Daoy (cell line): ENCODE measurements around the gene TBC1D3E. TPM values are rescaled to one million over a fixed set of nuclear protein-coding genes. Genes with fewer than 3 reads are reported as not detected.
"Not testable (repeated sequence)": the region's sequence is repeated elsewhere in the genome, so short reads cannot be mapped to it uniquely, and the experiment has no call there.

Experiments used
- DNase-seq: peaks from one replicate; pipeline ENCODE4 v3.0.0-alpha.2; 2015; ENCODE audit warnings: low read depth
- total RNA-seq: library from RNA; depleted of rRNA; stranded (reverse); fragments of >200 nt; shearing (Covaris generic); gene quantifications from 2 replicates; pipeline ENCODE4 v1.2.3, GENCODE V29; 2014; rRNA removed

Gene TBC1D3E
- not detected in 2 replicates for total RNA-seq

DNA sequence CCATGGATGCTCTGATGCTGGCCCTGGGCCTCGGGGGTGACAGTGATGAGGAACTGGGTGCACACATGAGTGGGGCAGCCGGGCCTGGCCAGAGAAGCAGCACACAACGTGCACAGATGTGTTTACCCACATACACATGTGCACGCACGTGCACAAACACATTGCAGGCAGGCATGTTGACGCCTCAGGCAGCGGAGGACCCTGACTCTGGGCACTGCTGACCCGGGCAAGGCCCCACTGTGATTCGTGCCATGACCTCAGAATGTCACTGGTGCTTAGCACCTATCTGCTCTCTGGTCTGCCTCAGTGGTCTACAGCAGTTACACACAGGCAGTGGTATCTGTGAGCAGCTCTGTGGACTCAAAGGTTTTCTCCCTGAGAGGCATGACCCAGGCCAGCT lies at the start of gene TBC1D3E:
Gene TBC1D3E (plus strand): TSS at position 301 of the 400 bp plus-strand sequence. CDS start 1,545 bp downstream, outside the sequence.
- not testable (repeated sequence) for DNase-seq

DNA sequence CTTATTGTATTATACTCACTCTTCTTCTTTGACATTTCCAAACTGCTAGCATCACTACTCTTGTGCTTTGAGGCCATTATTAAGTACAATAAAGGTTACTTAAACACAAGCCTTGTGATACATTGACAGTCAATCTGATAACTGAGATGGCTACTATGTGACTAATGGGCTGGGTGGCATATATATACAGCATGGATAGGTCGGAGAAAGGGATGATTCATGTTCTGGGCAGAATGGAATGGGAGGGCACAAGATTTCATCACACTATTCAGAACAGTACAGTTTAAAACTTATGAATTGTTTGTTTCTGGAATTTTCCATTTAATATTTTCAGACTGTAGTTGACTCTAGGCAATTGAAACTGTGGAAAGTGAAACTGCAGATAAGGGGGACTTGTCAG lies 40.4 kb upstream of the TBC1D3E start:
- DNase-seq, result not testable (repeated sequence)

DNA sequence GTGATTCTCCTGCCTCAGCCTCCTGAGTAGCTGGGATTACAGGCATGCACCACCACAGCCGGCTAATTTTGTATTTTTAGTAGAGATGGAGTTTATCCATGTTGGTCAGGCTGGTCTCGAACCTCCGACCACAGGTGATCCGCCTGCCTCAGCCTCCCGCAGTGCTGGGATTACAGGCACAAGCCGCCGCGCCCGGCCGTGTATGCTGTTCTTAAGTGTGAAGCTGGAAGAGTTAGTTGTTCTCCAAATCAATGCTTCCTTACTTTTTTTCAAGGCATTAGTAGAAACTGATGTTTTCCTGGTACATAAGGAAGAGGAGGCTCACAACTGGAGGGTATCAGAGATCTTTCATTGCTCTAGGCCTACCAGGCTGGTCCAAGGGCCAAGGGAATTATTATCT lies 39.6 kb upstream of the TBC1D3E start:
- DNase-seq, result not testable (repeated sequence)

DNA sequence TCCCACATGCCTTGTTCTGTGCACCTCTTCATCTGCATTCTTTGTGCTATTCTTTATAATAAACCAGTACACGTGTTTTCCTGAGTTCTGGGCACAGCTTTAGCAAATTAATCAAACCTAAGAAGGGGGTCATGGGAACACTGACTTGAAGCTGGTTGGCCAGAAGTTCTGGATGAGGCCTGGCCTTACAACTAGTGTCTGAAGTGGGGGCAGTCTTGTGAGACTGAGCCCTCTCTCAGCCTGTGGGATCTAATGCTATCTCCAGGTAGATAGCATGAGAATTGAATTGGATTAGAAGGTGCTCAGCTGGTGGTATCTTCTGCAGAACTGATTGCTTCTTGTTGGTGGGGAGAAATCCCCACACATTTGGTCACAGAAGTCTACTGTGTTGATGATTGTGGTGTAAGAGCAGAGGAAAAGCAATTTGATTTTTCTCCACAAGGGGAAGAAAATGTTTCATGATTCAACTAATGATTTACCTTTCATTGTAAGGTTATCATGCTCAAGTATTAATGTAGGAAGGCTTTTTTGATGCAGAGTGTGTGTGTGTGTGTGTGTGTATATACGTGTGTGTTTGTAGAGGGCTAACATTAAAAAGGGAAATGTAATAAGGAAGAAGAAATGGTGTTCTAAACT lies 33.6 kb upstream of the TBC1D3E start:
- not testable (repeated sequence) for DNase-seq

DNA sequence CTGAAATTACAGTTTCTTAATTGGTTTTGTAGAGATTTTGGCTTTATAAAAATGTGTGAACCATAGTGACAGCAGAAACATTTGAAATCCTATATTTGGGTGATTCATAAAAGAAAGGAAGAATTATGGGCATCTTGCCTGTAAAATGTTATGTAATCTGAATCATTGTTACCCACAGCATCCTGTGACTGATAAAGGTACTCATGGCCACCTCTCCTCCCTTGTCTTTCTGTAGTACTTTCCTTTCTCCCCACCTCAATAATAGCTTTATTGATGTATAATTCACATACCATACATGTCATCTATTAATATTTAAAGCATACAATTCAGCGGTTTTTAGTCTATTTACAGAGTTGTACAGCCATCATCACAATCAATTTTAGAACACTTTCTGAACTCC lies 28.5 kb upstream of the TBC1D3E start:
- DNase-seq, result not testable (repeated sequence)

DNA sequence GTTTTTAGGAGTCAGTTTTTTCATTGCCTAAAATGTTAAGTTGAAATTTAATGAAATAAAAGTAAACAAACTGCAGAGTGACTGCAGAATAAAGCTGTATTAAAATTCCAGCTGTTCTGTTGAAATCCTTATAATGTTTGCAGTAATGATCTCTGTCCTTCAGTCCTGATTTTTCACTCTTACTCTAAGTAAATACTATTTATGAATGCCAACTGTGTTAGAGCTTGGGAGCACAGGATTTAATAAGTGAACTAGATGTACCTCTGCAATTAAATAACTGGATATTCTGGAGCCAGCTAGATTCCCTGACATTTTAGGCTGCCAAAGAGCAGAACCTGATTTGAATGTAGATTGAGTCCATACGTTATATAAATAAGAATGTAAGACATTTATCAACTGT lies 7.9 kb upstream of the TBC1D3E start:
- DNase-seq, result not testable (repeated sequence)

DNA sequence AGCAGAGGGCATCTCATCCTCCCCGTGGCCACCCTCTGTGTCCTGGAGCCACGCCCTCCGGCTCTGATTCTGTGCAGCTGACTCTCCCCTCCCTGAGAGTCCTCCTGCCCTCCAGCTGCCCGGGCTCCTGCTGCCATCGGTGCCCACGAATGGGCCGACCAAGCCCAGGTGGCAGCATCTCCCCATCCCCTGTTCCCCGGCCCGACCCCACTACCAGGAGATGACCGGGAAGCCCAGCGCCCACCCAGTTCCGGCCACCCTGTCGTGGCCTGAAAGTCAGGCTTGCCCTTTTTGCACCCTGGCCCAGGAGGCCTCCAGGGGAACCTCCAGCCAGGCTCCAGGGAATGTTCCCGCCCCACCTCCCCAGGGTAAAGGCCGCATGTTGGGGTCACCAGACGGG lies 7.1 kb downstream of the TBC1D3E start:
- DNase-seq, result not testable (repeated sequence)

Other genes starting within 250 kb of the TBC1D3E start
- gene TBC1D3K, start 203.5 kb upstream of the TBC1D3E start, total RNA-seq, result not detected in 2 replicates
- not detected in 2 replicates for gene TBC1D3L, start 138.9 kb upstream of the TBC1D3E start, total RNA-seq
- gene TBC1D3D, start 124.0 kb upstream of the TBC1D3E start, total RNA-seq, result 0.29 TPM in 1 of 2 replicates, not detected in the other
- 0.69 and 1.1 TPM in 2 replicates for gene TBC1D3C, start 59.3 kb upstream of the TBC1D3E start, total RNA-seq
- 0.69 and 1.1 TPM in 2 replicates for gene TBC1D3, start 64.6 kb downstream of the TBC1D3E start, total RNA-seq
- 39.9 and 51.7 TPM in 2 replicates for gene MRPL45, start 169.2 kb downstream of the TBC1D3E start, total RNA-seq
- gene GPR179, start 216.0 kb downstream of the TBC1D3E start, total RNA-seq, result under 0.01 and 0.11 TPM in 2 replicates
- gene SOCS7, start 223.9 kb downstream of the TBC1D3E start, total RNA-seq, result 5.1 and 10.1 TPM in 2 replicates